Measurements from ENCODE around the gene OPA3.

DNA sequence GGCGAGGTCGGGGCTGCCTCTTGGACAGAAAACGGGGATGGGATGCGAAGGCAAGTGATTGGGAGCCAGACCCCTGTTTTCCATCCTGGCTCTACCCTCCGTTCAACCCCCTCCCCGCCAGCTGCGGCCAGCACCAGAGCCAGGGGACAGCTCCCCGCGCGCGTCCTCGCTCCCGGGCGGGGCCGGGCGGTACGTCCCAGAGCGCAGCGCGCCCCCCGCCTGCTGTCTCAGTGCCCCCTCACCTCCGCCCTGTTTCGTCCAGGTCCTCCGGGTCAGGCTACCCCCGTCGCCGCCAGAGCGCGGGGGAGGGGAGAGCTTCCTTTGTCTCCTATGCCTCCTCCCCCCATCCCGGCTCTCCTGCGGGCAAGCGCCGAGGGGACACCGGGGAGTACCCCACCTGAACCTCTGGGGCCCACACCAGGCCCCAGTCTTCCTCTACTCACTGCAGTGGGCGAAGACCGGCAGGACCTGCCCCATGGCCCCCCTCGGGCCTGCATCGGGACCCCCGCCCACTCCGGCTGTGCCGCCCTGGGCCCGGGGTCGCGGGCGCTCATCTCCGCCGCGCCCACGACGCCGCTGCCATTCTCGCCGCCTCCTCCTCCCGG is 88.2 kb downstream of the OPA3 start:
- no peak for TF ChIP-seq CTCF (IDR thresholded peaks at IDR 0.05)
- TF ChIP-seq POLR2A (IDR thresholded peaks at IDR 0.05): no peak
